Measurements from ENCODE around the gene PGBD2. TPM values are rescaled to one million over a fixed set of nuclear protein-coding genes. Genes with fewer than 3 reads are reported as not detected.

The PGBD2 gene
- total and polyA plus RNA-seq, 9 of the 15 experiments (the other 6 are each of a cell fraction or from before 2014, with no cell fraction given) = 11.9 to 21.8 (median 14.7) TPM

DNA sequence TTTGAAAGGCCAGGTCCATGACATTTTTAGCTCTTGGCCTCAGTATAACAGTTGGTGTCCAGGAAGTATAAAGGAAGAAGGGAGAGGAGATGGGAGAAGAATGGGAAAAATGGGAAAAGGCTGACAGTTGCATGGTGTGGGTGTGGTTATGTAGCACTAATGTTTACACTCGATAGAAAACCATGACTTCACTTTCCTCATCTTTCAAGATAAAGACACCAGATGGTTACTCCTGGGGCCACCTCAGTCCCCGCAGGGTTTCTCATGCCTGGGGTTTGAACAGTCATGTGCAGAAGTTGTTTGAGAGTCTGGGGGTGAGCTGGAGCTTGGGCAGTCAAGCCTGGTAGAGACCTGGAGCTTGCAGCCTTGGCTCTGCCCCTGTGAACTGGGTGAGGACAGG, 7.9 kb downstream of the PGBD2 start (continued):
- TF ChIP-seq, protein P1, sequence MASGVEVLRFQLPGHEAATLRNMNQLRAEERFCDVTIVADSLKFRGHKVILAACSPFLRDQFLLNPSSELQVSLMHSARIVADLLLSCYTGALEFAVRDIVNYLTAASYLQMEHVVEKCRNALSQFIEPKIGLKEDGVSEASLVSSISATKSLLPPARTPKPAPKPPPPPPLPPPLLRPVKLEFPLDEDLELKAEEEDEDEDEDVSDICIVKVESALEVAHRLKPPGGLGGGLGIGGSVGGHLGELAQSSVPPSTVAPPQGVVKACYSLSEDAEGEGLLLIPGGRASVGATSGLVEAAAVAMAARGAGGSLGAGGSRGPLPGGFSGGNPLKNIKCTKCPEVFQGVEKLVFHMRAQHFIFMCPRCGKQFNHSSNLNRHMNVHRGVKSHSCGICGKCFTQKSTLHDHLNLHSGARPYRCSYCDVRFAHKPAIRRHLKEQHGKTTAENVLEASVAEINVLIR (CRISPR knock-in tag; IDR thresholded peaks at IDR 0.05) = no peak
- TF ChIP-seq, protein P2, sequence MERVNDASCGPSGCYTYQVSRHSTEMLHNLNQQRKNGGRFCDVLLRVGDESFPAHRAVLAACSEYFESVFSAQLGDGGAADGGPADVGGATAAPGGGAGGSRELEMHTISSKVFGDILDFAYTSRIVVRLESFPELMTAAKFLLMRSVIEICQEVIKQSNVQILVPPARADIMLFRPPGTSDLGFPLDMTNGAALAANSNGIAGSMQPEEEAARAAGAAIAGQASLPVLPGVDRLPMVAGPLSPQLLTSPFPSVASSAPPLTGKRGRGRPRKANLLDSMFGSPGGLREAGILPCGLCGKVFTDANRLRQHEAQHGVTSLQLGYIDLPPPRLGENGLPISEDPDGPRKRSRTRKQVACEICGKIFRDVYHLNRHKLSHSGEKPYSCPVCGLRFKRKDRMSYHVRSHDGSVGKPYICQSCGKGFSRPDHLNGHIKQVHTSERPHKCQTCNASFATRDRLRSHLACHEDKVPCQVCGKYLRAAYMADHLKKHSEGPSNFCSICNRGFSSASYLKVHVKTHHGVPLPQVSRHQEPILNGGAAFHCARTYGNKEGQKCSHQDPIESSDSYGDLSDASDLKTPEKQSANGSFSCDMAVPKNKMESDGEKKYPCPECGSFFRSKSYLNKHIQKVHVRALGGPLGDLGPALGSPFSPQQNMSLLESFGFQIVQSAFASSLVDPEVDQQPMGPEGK (CRISPR knock-in tag; IDR thresholded peaks at IDR 0.05; ENCODE audit: borderline replicate concordance) = no peak
- TF ChIP-seq TAL1 (IDR thresholded peaks at IDR 0.05) = peak; percentile 57
- no peak for TF ChIP-seq MTF1 (CRISPR knock-in tag; IDR thresholded peaks at IDR 0.05; ENCODE audit: borderline replicate concordance)
- TF ChIP-seq LEF1 (IDR thresholded peaks at IDR 0.05) = peak; percentile 49; the same call in 1 of the 2 replicates
- TF ChIP-seq RAD51 (IDR thresholded peaks at IDR 0.05; ENCODE audit: borderline replicate concordance, low read depth) = 0 out of 2 replicates have a peak, but pooled peaks have one; percentile 20
- no peak for TF ChIP-seq OTX1 (CRISPR knock-in tag; IDR thresholded peaks at IDR 0.05)
- TF ChIP-seq NFIX (CRISPR knock-in tag; IDR thresholded peaks at IDR 0.05; ENCODE audit: low read depth) = no peak
- no peak for TF ChIP-seq DACH1 (IDR thresholded peaks at IDR 0.05; ENCODE audit: partially characterized antibody)
- 0 out of 2 replicates have a peak, but pooled peaks have one; percentile 20 for TF ChIP-seq CREM (IDR thresholded peaks at IDR 0.05; ENCODE audit: low read depth)
- peak; percentile 90 for TF ChIP-seq ATF7 (IDR thresholded peaks at IDR 0.05)
- no peak for TF ChIP-seq NCOA4 (IDR thresholded peaks at IDR 0.05; ENCODE audit: partially characterized antibody)
- TF ChIP-seq, protein P3, sequence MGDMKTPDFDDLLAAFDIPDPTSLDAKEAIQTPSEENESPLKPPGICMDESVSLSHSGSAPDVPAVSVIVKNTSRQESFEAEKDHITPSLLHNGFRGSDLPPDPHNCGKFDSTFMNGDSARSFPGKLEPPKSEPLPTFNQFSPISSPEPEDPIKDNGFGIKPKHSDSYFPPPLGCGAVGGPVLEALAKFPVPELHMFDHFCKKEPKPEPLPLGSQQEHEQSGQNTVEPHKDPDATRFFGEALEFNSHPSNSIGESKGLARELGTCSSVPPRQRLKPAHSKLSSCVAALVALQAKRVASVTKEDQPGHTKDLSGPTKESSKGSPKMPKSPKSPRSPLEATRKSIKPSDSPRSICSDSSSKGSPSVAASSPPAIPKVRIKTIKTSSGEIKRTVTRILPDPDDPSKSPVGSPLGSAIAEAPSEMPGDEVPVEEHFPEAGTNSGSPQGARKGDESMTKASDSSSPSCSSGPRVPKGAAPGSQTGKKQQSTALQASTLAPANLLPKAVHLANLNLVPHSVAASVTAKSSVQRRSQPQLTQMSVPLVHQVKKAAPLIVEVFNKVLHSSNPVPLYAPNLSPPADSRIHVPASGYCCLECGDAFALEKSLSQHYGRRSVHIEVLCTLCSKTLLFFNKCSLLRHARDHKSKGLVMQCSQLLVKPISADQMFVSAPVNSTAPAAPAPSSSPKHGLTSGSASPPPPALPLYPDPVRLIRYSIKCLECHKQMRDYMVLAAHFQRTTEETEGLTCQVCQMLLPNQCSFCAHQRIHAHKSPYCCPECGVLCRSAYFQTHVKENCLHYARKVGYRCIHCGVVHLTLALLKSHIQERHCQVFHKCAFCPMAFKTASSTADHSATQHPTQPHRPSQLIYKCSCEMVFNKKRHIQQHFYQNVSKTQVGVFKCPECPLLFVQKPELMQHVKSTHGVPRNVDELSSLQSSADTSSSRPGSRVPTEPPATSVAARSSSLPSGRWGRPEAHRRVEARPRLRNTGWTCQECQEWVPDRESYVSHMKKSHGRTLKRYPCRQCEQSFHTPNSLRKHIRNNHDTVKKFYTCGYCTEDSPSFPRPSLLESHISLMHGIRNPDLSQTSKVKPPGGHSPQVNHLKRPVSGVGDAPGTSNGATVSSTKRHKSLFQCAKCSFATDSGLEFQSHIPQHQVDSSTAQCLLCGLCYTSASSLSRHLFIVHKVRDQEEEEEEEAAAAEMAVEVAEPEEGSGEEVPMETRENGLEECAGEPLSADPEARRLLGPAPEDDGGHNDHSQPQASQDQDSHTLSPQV (IDR thresholded peaks at IDR 0.05) = peak; percentile 84
- TF ChIP-seq MCM2 (IDR thresholded peaks at IDR 0.05; ENCODE audit: low read depth) = no peak
- TF ChIP-seq ZKSCAN3 (CRISPR knock-in tag; IDR thresholded peaks at IDR 0.05) = no peak
- peak; percentile 46; the same call in 1 of the 2 replicates for TF ChIP-seq JUN (IDR thresholded peaks at IDR 0.05; ENCODE audit: borderline replicate concordance, low read depth, low read length)
- TF ChIP-seq JUN (CRISPR knock-in tag; IDR thresholded peaks at IDR 0.05; ENCODE audit: borderline replicate concordance) = no peak
- peak; percentile 80 for TF ChIP-seq TCF3 (CRISPR knock-in tag; IDR thresholded peaks at IDR 0.05)
- no peak for TF ChIP-seq NR2F6 (CRISPR knock-in tag; IDR thresholded peaks at IDR 0.05)
- TF ChIP-seq STAT5A (IDR thresholded peaks at IDR 0.05; ENCODE audit: borderline replicate concordance, low read length) = peak; percentile 29; the same call in 1 of the 2 replicates
- 0 out of 2 replicates have a peak, but pooled peaks have one; percentile 31 for TF ChIP-seq EP400 (IDR thresholded peaks at IDR 0.05)
- TF ChIP-seq ZNF589 (CRISPR knock-in tag; IDR thresholded peaks at IDR 0.05; ENCODE audit: low read depth) = 0 out of 2 replicates have a peak, but pooled peaks have one; percentile 32
- TF ChIP-seq, protein P4, sequence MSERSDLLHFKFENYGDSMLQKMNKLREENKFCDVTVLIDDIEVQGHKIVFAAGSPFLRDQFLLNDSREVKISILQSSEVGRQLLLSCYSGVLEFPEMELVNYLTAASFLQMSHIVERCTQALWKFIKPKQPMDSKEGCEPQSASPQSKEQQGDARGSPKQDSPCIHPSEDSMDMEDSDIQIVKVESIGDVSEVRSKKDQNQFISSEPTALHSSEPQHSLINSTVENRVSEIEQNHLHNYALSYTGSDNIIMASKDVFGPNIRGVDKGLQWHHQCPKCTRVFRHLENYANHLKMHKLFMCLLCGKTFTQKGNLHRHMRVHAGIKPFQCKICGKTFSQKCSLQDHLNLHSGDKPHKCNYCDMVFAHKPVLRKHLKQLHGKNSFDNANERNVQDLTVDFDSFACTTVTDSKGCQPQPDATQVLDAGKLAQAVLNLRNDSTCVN (CRISPR knock-in tag; IDR thresholded peaks at IDR 0.05) = no peak
